ENCODE measurements around the gene USP7.

DNA sequence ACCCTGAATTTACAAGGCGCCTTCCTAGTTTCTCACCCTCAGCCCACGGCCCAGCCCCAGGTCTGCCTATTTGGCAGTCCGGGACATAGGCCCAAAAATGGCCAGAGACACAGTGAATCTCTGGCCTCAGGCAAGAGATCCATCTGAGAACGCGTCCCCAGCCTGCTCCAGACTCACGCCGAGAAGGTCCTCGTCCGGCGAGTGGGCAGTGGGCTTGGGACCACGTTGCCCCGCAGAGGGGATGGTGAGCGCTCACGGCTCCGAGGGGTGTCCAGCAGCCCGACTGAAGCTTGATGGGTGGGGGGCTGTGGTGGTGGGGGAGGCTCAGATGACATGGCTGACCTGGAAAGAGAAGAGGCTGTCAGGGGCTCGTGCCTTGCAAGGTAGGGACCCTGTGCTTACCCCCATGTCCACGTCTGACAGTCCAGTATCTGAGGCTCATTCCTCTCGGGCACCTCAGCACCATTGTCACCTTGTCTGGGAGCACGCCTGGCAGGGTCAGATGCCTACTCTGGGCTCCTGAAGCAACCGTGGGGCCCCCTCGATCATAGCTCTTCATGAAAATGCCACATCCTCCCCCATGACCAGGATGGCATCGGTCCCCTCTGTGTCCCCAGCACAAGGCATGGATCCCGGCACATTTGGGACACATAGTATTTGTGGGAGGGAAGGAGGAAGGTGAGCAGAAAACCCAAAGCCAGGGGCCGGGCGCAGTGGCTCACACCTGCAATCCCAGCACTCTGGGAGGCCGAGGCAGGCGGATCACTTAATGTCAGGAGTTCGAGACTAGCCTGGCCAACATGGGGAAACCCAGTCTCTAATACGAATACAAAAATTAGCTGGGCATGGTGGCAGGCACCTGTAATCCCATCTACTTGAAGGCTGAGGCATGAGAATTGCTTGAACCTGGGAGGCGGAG lies 104.5 kb downstream of the USP7 start:
- no peak for TF ChIP-seq POLR2A (IDR thresholded peaks at IDR 0.05; ENCODE audit: low read length)
- TF ChIP-seq GATA1 (IDR thresholded peaks at IDR 0.05; ENCODE audit: low read depth, low read length): no peak

Data from erythroblast (primary cell).